Measurements from ENCODE around the gene ADRA1B.

GRCh38 chr5:159909126-159909525, 7.2 kb upstream of the ADRA1B start:
- TF ChIP-seq FOXM1 (IDR thresholded peaks at IDR 0.05; ENCODE audit: borderline replicate concordance, low read depth): no peak
- no peak for TF ChIP-seq CREB1 (IDR thresholded peaks at IDR 0.05; ENCODE audit: low read depth)
- TF ChIP-seq EGR1 (IDR thresholded peaks at IDR 0.05): no peak
- no peak for TF ChIP-seq CEBPB (IDR thresholded peaks at IDR 0.05)
- no peak for TF ChIP-seq EP300 (IDR thresholded peaks at IDR 0.05; ENCODE audit: borderline replicate concordance)
- no peak for TF ChIP-seq TAF1 (IDR thresholded peaks at IDR 0.05; ENCODE audit: low read depth)
- TF ChIP-seq NFIC (IDR thresholded peaks at IDR 0.05): no peak
- TF ChIP-seq RAD21 (IDR thresholded peaks at IDR 0.05; ENCODE audit: low read depth): no peak
- TF ChIP-seq MAX (IDR thresholded peaks at IDR 0.05): no peak
- TF ChIP-seq REST (IDR thresholded peaks at IDR 0.05; ENCODE audit: low read depth): no peak
- TF ChIP-seq YY1 (IDR thresholded peaks at IDR 0.05; ENCODE audit: low read depth): no peak
- no peak for TF ChIP-seq ZBTB7A (IDR thresholded peaks at IDR 0.05; ENCODE audit: low read depth)
